Measurements from ENCODE around the gene ACSF2.

DNA sequence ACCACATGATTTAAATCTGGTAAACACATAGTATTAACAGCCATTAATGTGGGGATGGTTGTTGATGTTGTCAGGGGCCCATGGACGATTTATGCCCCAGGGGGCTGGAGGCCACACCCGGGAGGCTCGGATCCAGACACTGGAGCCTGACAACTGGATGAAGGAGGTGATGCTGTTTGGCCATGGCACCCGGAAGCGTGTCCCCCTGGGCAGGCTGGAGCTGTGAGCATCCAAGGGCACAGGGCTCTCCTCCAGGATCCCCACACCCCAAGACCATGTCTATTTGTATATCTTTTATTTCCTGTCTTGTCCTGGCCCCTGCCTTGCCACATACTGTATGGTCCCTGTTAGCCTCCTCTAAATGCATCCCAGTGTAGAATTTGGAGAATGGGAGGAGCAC, 57.2 kb downstream of the ACSF2 start:
- TF ChIP-seq TAF1 (IDR thresholded peaks at IDR 0.05; ENCODE audit: borderline replicate concordance, low read depth, low read length): no peak
- no peak for TF ChIP-seq POLR2A (IDR thresholded peaks at IDR 0.05; ENCODE audit: low read depth, low read length)
- TF ChIP-seq POLR2AphosphoS5 (IDR thresholded peaks at IDR 0.05; ENCODE audit: low read depth, low read length): no peak

Data from GM12892 (cell line).